HG02763 (cell line): ENCODE data around the gene ADIPOQ.
"Not testable (repeated sequence)": the region's sequence is repeated elsewhere in the genome, so short reads cannot be mapped to it uniquely, and the experiment has no call there.

Source experiments
- ATAC-seq: cut with Tn5 transposase; IDR thresholded peaks from one replicate; pipeline ENCODE4 v1.9.1; 2021; ENCODE audit warnings: mild to moderate bottlenecking, moderate library complexity; ENCODE audit not compliant: unreplicated experiment

ADIPOQ gene

GRCh38 chr3:186870421-186871201, 28.1 kb downstream of the ADIPOQ start:
- no peak for ATAC-seq

- ATAC-seq: no peak
Measured at GRCh38 chr3:186871403-186871924, 29.0 kb downstream of the ADIPOQ start.

- not testable (repeated sequence) for ATAC-seq
Measured at GRCh38 chr3:186873796-186874195, 31.3 kb downstream of the ADIPOQ start.

- not testable (repeated sequence) for ATAC-seq
Measured at GRCh38 chr3:186874216-186874615, 31.7 kb downstream of the ADIPOQ start.

GRCh38 chr3:186874841-186875240, 32.3 kb downstream of the ADIPOQ start:
- ATAC-seq: not testable (repeated sequence)

- no peak for ATAC-seq
Measured at GRCh38 chr3:186875708-186876107, 33.2 kb downstream of the ADIPOQ start.

- no peak for ATAC-seq
Measured at GRCh38 chr3:186879781-186880180, 37.3 kb downstream of the ADIPOQ start.

GRCh38 chr3:186880406-186880805, 37.9 kb downstream of the ADIPOQ start:
- ATAC-seq: no peak

- no peak for ATAC-seq
Measured at GRCh38 chr3:186882150-186882524, 39.6 kb downstream of the ADIPOQ start.

- no peak for ATAC-seq
Measured at GRCh38 chr3:186882881-186883685, 40.6 kb downstream of the ADIPOQ start.

- no peak for ATAC-seq
Measured at GRCh38 chr3:186883686-186884058, 41.2 kb downstream of the ADIPOQ start.

- ATAC-seq: not testable (repeated sequence)
Measured at GRCh38 chr3:186884868-186885267, 42.4 kb downstream of the ADIPOQ start.

- no peak for ATAC-seq
Measured at GRCh38 chr3:186886202-186886981, 43.9 kb downstream of the ADIPOQ start.

GRCh38 chr3:186887507-186887938, 45.0 kb downstream of the ADIPOQ start:
- ATAC-seq: not testable (repeated sequence)

- no peak for ATAC-seq
Measured at GRCh38 chr3:186888569-186888968, 46.1 kb downstream of the ADIPOQ start.

GRCh38 chr3:186889698-186890097, 47.2 kb downstream of the ADIPOQ start:
- not testable (repeated sequence) for ATAC-seq

- ATAC-seq: no peak
Measured at GRCh38 chr3:186890911-186891310, 48.4 kb downstream of the ADIPOQ start.

- not testable (repeated sequence) for ATAC-seq
Measured at GRCh38 chr3:186893071-186893470, 50.6 kb downstream of the ADIPOQ start.

- no peak for ATAC-seq
Measured at GRCh38 chr3:186895406-186895805, 52.9 kb downstream of the ADIPOQ start.

- ATAC-seq: no peak
Measured at GRCh38 chr3:186896006-186896405, 53.5 kb downstream of the ADIPOQ start.

- ATAC-seq: no peak
Measured at GRCh38 chr3:186896875-186897274, 54.4 kb downstream of the ADIPOQ start.
